Subcutaneous preadipocyte (primary cell): ENCODE data around the gene WIPF3. TPM values are rescaled to one million over a fixed set of nuclear protein-coding genes. Genes with fewer than 3 reads are reported as not detected.

Source experiments
- small RNA-seq: library from RNA; depleted of rRNA; stranded (forward); fragments of <200 nt; gene quantifications from one replicate; pipeline ENCODE3, GENCODE V24; 2012
- total RNA-seq: library from RNA; depleted of rRNA; stranded (reverse); fragments of >200 nt; gene quantifications from 2 replicates; pipeline ENCODE4 v1.2.3, GENCODE V29; 2012

The WIPF3 gene, protein sequence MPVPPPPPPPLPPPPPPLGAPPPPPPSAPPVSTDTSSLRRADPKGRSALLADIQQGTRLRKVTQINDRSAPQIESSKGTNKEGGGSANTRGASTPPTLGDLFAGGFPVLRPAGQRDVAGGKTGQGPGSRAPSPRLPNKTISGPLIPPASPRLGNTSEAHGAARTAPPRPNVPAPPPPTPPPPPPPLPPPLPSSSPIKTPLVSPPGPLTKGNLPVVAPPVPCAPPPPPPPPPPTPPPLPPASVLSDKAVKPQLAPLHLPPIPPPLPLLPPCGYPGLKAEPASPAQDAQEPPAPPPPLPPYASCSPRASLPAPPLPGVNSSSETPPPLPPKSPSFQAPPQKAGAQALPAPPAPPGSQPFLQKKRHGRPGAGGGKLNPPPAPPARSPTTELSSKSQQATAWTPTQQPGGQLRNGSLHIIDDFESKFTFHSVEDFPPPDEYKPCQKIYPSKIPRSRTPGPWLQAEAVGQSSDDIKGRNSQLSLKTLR
- total RNA-seq = not detected in 2 replicates

DNA sequence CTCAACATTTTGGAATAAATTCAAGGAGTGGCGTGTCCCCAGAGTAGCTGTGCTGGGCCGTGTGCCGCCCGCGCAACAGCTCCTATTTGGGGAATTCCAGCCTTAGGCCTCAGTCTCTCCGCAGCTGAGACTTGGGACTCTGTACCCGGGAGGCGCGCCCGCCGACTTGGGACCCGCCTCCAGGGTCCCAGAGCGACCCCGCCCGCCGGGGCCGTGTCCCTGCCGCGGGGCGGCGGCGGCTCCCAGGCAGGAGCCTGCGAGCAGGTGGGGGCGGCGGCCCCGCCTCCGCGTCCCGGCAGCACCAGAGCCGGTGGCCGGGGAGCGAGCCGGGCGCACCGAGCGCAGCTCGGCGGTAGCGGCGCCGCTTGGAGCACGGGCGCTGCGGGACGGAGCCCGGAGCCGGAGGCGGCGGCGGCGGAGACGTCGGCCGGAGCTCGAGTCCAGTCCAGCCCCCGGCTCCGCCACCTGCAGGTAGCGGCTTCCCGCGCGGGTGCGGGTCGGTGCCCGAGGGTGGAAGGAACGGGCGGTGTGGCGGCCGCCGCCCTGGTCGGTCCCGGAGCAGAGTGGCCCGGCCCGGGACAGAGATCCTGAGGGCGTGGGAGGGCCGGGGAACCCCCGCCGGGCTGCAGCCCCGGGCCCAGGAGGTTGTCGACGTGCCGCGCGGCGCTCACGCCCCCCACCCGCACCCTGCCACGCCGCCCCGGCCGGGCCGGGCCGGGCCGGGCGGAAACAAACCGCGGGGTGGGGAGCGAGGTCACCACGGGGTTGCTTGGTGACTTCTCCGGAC lies at the start of gene WIPF3:
Gene WIPF3, plus strand, starts transcription at position 301 of the 787 bp plus-strand sequence. CDS start 28,217 bp downstream, outside the sequence.

Small RNA genes lying within 50 kb of the gene (small RNA-seq; reads per million reads assigned to genes)
- not detected for gene RF01210

Other genes with a start within 250 kb of the WIPF3 start
- under 0.01 TPM in 1 of 2 replicates, not detected in the other for gene PRR15, start 242.7 kb upstream of the WIPF3 start, total RNA-seq
- 50.3 and 69.0 TPM in 2 replicates for gene SCRN1, start 183.3 kb downstream of the WIPF3 start, total RNA-seq
- gene FKBP14, start 220.2 kb downstream of the WIPF3 start, total RNA-seq = 21.3 and 23.3 TPM in 2 replicates
- 7.7 and 11.9 TPM in 2 replicates for gene PLEKHA8, start 221.9 kb downstream of the WIPF3 start, total RNA-seq